Testis (tissue), 2 donors: ENCODE results near the gene CACNA2D1.
"Not testable (repeated sequence)": the region's sequence is repeated elsewhere in the genome, so short reads cannot be mapped to it uniquely, and the experiment has no call there.

Experiments used
- CTCF ChIP-seq, 3 experiments: fragments of 450-650 bp in 2 of 3; fragments of 200-600 bp in 1 of 3; sonication (generic) in 1 of 3; IDR thresholded peaks; one replicate each; pipeline ENCODE4 v1.5.1; 2016 to 2019; ENCODE audit warnings: antibody characterized with exemption in 3 of 3, mild to moderate bottlenecking in 2 of 3, moderate library complexity in 1 of 3
- POLR2A ChIP-seq: fragments of 450-650 bp; IDR thresholded peaks from one replicate; pipeline ENCODE4 v1.6.1; 2017; ENCODE audit warnings: antibody characterized with exemption, mild to moderate bottlenecking, moderate library complexity

- not testable (repeated sequence) for TF ChIP-seq CTCF (IDR thresholded peaks at IDR 0.05); POLR2A
Observed at GRCh38 chr7:82014574-82014973, 429.0 kb downstream of the CACNA2D1 start.
